HEK293 (cell line): ENCODE measurements around the gene PTH1R.

ENCODE experiments used
- CTCF ChIA-PET: fragments of 350-600 bp; formaldehyde crosslinking; extraction: SDS; loops from one replicate; lab custom pipeline; 2021; ENCODE audit warnings: antibody characterized with exemption; lab: Yijun Ruan, JAX
- POLR2A ChIA-PET: fragments of 300-600 bp; formaldehyde crosslinking; extraction: SDS; loops from one replicate; lab custom pipeline; 2020; ENCODE audit warnings: antibody characterized with exemption, inconsistent platforms; lab: Yijun Ruan, JAX
- H3K27ac ChIP-seq: fragments of 200-500 bp; sonication (Bioruptor generic); 2 replicates; pipeline ENCODE4 v1.5.1; 2014; ENCODE audit warnings: low read depth, low read length, control low read depth, inconsistent platforms; ENCODE audit errors: extremely low read depth
- H3K36me3 ChIP-seq, 2 experiments: fragments of 200-500 bp in 1 of 2; sonication (Bioruptor generic) in 1 of 2; 1 replicate in 1 of 2; 2 replicates in 1 of 2; pipeline ENCODE4 v1.5.1; 2014 to 2017; ENCODE audit warnings: inconsistent platforms in 2 of 2, low read length in 2 of 2; ENCODE audit not compliant: control insufficient read depth in 2 of 2, insufficient read depth in 1 of 2
- H3K4me1 ChIP-seq: fragments of 200-500 bp; sonication (Bioruptor generic); 2 replicates; pipeline ENCODE4 v1.5.1; 2014; ENCODE audit warnings: mild to moderate bottlenecking, low read length, inconsistent platforms; ENCODE audit not compliant: control insufficient read depth, insufficient read depth
- H3K4me3 ChIP-seq: 2 replicates; pipeline ENCODE4 v1.5.1; 2011; ENCODE audit warnings: low read depth, mild to moderate bottlenecking, control low read depth, low read length, moderate library complexity
- H3K9me3 ChIP-seq: fragments of 200-500 bp; sonication (Bioruptor generic); 2 replicates; pipeline ENCODE4 v1.5.1; 2014; ENCODE audit warnings: low read depth, low read length, inconsistent platforms; ENCODE audit not compliant: control insufficient read depth, insufficient read depth
- IKZF3 ChIP-seq: fragments of 450-650 bp; IDR thresholded peaks from 2 replicates; pipeline ENCODE4 v1.5.0; 2018; ENCODE audit warnings: missing biosample characterization, mild to moderate bottlenecking, missing genetic modification characterization, moderate library complexity
- INSM2 ChIP-seq: fragments of 450-650 bp; formaldehyde crosslinking; IDR thresholded peaks from 2 replicates; pipeline ENCODE4 v1.5.1; 2016; ENCODE audit warnings: missing biosample characterization, missing genetic modification characterization
- KLF10 ChIP-seq: fragments of 450-650 bp; IDR thresholded peaks from 2 replicates; pipeline ENCODE4 v1.5.1; 2018; ENCODE audit warnings: missing biosample characterization, mild to moderate bottlenecking, missing genetic modification characterization
- MYNN ChIP-seq: fragments of 450-650 bp; formaldehyde crosslinking; IDR thresholded peaks from 2 replicates; pipeline ENCODE4 v1.5.1; 2016; ENCODE audit warnings: missing biosample characterization, missing genetic modification characterization, borderline replicate concordance
- OSR2 ChIP-seq: fragments of 450-650 bp; formaldehyde crosslinking; IDR thresholded peaks from 2 replicates; pipeline ENCODE4 v1.5.1; 2016; ENCODE audit warnings: missing biosample characterization, missing genetic modification characterization
- PRDM2 ChIP-seq: fragments of 450-650 bp; formaldehyde crosslinking; IDR thresholded peaks from 2 replicates; pipeline ENCODE4 v1.5.1; 2016; ENCODE audit warnings: missing biosample characterization, missing genetic modification characterization, borderline replicate concordance
- SALL2 ChIP-seq: fragments of 450-650 bp; formaldehyde crosslinking; IDR thresholded peaks from 2 replicates; pipeline ENCODE4 v1.5.0; 2017; ENCODE audit warnings: missing biosample characterization, mild to moderate bottlenecking, missing genetic modification characterization, borderline replicate concordance
- SETDB1 ChIP-seq: IDR thresholded peaks from one replicate; pipeline ENCODE4 v1.6.1; 2017; ENCODE audit warnings: mild to moderate bottlenecking, low read length, moderate library complexity, mixed read lengths; ENCODE audit not compliant: insufficient read length
- ZBTB17 ChIP-seq: fragments of 450-650 bp; formaldehyde crosslinking; IDR thresholded peaks from 2 replicates; pipeline ENCODE4 v1.5.1; 2016; ENCODE audit warnings: missing biosample characterization, missing genetic modification characterization
- ZBTB20 ChIP-seq: fragments of 450-650 bp; formaldehyde crosslinking; IDR thresholded peaks from 2 replicates; pipeline ENCODE4 v1.5.1; 2016; ENCODE audit warnings: missing biosample characterization, missing genetic modification characterization
- ZBTB8A ChIP-seq: fragments of 450-650 bp; formaldehyde crosslinking; IDR thresholded peaks from 2 replicates; pipeline ENCODE4 v1.5.1; 2016; ENCODE audit warnings: missing biosample characterization, missing genetic modification characterization
- ZNF2 ChIP-seq: fragments of 450-650 bp; formaldehyde crosslinking; IDR thresholded peaks from 2 replicates; pipeline ENCODE4 v1.5.1; 2016; ENCODE audit warnings: missing biosample characterization, missing genetic modification characterization
- ZNF202 ChIP-seq: fragments of 450-650 bp; formaldehyde crosslinking; IDR thresholded peaks from 2 replicates; pipeline ENCODE4 v1.5.1; 2016; ENCODE audit warnings: missing biosample characterization, missing genetic modification characterization, borderline replicate concordance
- ZNF274 ChIP-seq, 2 experiments: fragments of 200-500 bp in 1 of 2; fragments of 450-650 bp in 1 of 2; sonication (Bioruptor generic) in 1 of 2; formaldehyde crosslinking in 1 of 2; IDR thresholded peaks; 2 replicates each; pipeline versions ENCODE4 v1.5.1 to v1.6.1; 2014 to 2016; ENCODE audit warnings: borderline replicate concordance in 1 of 2, inconsistent platforms in 1 of 2, low read length in 1 of 2, missing biosample characterization in 1 of 2, missing genetic modification characterization in 1 of 2
- ZNF335 ChIP-seq: fragments of 450-650 bp; formaldehyde crosslinking; conservative IDR thresholded peaks from 2 replicates; pipeline ENCODE4 v1.5.1; 2016; ENCODE audit warnings: missing biosample characterization, missing genetic modification characterization
- ZNF558 ChIP-seq: fragments of 450-650 bp; formaldehyde crosslinking; IDR thresholded peaks from 2 replicates; pipeline ENCODE4 v1.5.1; 2016; ENCODE audit warnings: missing biosample characterization, missing genetic modification characterization
- ZNF585B ChIP-seq: fragments of 450-650 bp; formaldehyde crosslinking; IDR thresholded peaks from 2 replicates; pipeline ENCODE4 v1.5.1; 2016; ENCODE audit warnings: missing biosample characterization, missing genetic modification characterization
- ZNF629 ChIP-seq: fragments of 450-650 bp; formaldehyde crosslinking; IDR thresholded peaks from 2 replicates; pipeline ENCODE4 v1.5.1; 2017; ENCODE audit warnings: missing biosample characterization, missing genetic modification characterization
- ZNF645 ChIP-seq: fragments of 450-650 bp; formaldehyde crosslinking; IDR thresholded peaks from 2 replicates; pipeline ENCODE4; 2016; ENCODE audit warnings: missing biosample characterization, missing genetic modification characterization
- ZNF747 ChIP-seq: fragments of 450-650 bp; formaldehyde crosslinking; IDR thresholded peaks from 2 replicates; pipeline ENCODE4 v1.5.1; 2016; ENCODE audit warnings: missing biosample characterization, missing genetic modification characterization
- ZNF777 ChIP-seq: fragments of 450-650 bp; formaldehyde crosslinking; IDR thresholded peaks from 2 replicates; pipeline ENCODE4 v1.5.1; 2017; ENCODE audit warnings: missing biosample characterization, missing genetic modification characterization, borderline replicate concordance
- ZNF791 ChIP-seq: fragments of 450-650 bp; formaldehyde crosslinking; IDR thresholded peaks from 2 replicates; pipeline ENCODE4 v1.5.1; 2016; ENCODE audit warnings: missing biosample characterization, missing genetic modification characterization
- TF ChIP-seq, protein P1 (sequence below): fragments of 450-650 bp; formaldehyde crosslinking; IDR thresholded peaks from 2 replicates; pipeline ENCODE4 v1.5.0; 2017; ENCODE audit warnings: missing biosample characterization, missing genetic modification characterization, borderline replicate concordance
- TF ChIP-seq, protein P2 (sequence below): fragments of 450-650 bp; formaldehyde crosslinking; IDR thresholded peaks from 2 replicates; pipeline ENCODE4 v1.5.1; 2016; ENCODE audit warnings: missing biosample characterization, missing genetic modification characterization

Gene PTH1R

DNA sequence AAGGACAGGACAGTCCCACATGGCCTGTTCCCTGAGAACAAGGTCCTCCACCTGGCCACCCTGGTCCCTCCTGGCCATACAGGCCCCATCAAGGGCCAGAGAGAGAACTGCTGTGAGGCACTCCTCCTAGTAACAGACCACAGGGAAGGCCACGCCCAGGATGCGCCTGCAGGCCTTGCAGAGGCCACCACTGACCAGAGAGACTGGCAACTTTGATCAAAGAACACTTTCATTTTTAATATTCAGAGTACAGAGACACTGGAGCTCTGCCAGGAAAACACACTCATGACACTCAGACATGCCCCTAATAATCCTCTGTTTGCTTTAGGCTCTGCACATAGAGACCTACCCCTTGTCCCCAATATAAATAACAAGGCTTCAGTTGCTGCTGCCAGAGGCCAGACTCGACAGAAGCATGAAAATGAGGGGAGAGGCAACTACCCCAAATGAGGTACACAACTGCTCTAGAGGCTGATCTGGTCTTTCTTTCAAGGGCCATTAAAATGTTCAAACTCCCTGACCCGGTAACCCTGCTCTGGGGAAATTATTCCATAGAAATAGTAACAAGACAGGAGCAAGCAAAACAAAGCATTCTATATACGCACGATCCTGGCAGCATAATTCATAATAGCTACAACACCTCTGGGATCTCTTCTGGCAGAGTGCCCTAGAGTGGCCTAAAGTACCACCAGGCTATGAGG is 54.3 kb downstream of the PTH1R start:
- H3K27ac ChIP-seq, result no peak overlapping the region
- CTCF ChIA-PET, result interaction anchor here (0.6 to 0.7 kb wide), 2 partner anchors 151 to 1271 kb away, joined by 3 to 4 read pairs; no protein-coding TSS in a partner anchor
- POLR2A ChIA-PET, result no interaction called here
- peaks cover 11% of the 10 kb centered on the region for H3K4me1 ChIP-seq
- H3K36me3 ChIP-seq, result peaks cover 0 to 53% of the 10 kb centered on the region in 2 experiments; a peak in 1 of 3 replicates
- no peaks in the 10 kb centered on the region for H3K9me3 ChIP-seq
- H3K4me3 ChIP-seq, result no peak overlapping the region
- TF ChIP-seq ZNF777, result no peak
- no peak for TF ChIP-seq ZNF274 (IDR thresholded peaks at IDR 0.05; ENCODE audit: low read length)
- TF ChIP-seq ZNF274 (tag by site-specific recombination; IDR thresholded peaks at IDR 0.05; ENCODE audit: borderline replicate concordance), result no peak
- TF ChIP-seq ZNF585B (tag by site-specific recombination), result no peak
- TF ChIP-seq ZNF335 (tag by site-specific recombination), result no peak
- TF ChIP-seq ZNF629 (tag by site-specific recombination), result no peak
- TF ChIP-seq, protein P1, sequence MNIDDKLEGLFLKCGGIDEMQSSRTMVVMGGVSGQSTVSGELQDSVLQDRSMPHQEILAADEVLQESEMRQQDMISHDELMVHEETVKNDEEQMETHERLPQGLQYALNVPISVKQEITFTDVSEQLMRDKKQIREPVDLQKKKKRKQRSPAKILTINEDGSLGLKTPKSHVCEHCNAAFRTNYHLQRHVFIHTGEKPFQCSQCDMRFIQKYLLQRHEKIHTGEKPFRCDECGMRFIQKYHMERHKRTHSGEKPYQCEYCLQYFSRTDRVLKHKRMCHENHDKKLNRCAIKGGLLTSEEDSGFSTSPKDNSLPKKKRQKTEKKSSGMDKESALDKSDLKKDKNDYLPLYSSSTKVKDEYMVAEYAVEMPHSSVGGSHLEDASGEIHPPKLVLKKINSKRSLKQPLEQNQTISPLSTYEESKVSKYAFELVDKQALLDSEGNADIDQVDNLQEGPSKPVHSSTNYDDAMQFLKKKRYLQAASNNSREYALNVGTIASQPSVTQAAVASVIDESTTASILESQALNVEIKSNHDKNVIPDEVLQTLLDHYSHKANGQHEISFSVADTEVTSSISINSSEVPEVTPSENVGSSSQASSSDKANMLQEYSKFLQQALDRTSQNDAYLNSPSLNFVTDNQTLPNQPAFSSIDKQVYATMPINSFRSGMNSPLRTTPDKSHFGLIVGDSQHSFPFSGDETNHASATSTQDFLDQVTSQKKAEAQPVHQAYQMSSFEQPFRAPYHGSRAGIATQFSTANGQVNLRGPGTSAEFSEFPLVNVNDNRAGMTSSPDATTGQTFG (tag by site-specific recombination), result no peak
- no peak for TF ChIP-seq ZNF202 (tag by site-specific recombination)
- no peak for TF ChIP-seq KLF10 (tag by site-specific recombination)
- TF ChIP-seq SALL2 (tag by site-specific recombination), result no peak
- no peak for TF ChIP-seq ZNF2 (tag by site-specific recombination)
- no peak for TF ChIP-seq ZNF791 (tag by site-specific recombination)
- no peak for TF ChIP-seq PRDM2 (tag by site-specific recombination)
- no peak for TF ChIP-seq INSM2
- peak; percentile 37 for TF ChIP-seq ZBTB17 (tag by site-specific recombination)
- no peak for TF ChIP-seq SETDB1
- 0 out of 2 replicates have a peak, but pooled peaks have one; percentile 35 for TF ChIP-seq IKZF3 (tag by site-specific recombination)
- TF ChIP-seq ZBTB8A (tag by site-specific recombination), result no peak
- no peak for TF ChIP-seq ZNF645 (tag by site-specific recombination)
- TF ChIP-seq, protein P2, sequence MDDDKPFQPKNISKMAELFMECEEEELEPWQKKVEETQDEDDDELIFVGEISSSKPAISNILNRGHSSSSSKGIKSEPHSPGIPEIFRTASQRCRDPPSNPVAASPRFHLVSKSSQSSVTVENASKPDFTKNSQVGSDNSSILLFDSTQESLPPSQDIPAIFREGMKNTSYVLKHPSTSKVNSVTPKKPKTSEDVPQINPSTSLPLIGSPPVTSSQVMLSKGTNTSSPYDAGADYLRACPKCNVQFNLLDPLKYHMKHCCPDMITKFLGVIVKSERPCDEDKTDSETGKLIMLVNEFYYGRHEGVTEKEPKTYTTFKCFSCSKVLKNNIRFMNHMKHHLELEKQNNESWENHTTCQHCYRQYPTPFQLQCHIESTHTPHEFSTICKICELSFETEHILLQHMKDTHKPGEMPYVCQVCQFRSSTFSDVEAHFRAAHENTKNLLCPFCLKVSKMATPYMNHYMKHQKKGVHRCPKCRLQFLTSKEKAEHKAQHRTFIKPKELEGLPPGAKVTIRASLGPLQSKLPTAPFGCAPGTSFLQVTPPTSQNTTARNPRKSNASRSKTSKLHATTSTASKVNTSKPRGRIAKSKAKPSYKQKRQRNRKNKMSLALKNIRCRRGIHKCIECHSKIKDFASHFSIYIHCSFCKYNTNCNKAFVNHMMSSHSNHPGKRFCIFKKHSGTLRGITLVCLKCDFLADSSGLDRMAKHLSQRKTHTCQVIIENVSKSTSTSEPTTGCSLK (tag by site-specific recombination), result no peak
- TF ChIP-seq ZNF747, result no peak
- no peak for TF ChIP-seq MYNN (tag by site-specific recombination)
- TF ChIP-seq ZNF558 (tag by site-specific recombination), result no peak
- TF ChIP-seq ZBTB20 (tag by site-specific recombination), result no peak
- TF ChIP-seq OSR2 (tag by site-specific recombination), result peak; percentile 70
